CD4-positive, alpha-beta T cell treated with Interleukin-10 for 1 hour (primary cell): Measurements from ENCODE around the gene GNAI2.
A peak's percentile ranks its signal among the peaks of the same experiment; 100 is the strongest.
"Not testable (repeated sequence)": the region's sequence is repeated elsewhere in the genome, so short reads cannot be mapped to it uniquely, and the experiment has no call there.

Experiments
- DNase-seq: peaks from one replicate; pipeline ENCODE4 v3.0.0-alpha.2; 2020

Gene GNAI2

GRCh38 chr3:50246517-50246954 lies 10.5 kb downstream of the GNAI2 start:
- peak; percentile 86 for DNase-seq

DNA sequence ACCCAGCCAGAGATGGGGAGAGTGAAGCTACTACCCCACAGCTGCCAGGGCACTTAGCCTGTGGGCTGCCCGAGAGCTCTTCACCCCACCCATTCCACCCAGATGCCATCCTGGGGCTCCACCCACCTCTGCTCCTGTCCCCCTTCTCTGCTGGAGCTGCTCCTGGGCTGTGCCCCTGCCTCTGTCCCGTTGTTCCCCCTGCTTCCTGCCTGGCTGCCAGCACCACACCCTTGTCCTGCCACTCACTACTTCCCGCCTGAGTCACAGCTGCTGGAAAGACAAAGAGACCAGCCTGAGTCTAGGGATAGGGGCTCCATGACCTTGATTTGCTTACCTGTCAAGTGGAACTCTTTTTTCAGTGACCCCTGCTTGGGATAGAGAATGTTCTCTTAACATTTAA lies 12.4 kb downstream of the GNAI2 start:
- no peak for DNase-seq

GRCh38 chr3:50249457-50249856 lies 13.5 kb downstream of the GNAI2 start:
- no peak for DNase-seq

DNA sequence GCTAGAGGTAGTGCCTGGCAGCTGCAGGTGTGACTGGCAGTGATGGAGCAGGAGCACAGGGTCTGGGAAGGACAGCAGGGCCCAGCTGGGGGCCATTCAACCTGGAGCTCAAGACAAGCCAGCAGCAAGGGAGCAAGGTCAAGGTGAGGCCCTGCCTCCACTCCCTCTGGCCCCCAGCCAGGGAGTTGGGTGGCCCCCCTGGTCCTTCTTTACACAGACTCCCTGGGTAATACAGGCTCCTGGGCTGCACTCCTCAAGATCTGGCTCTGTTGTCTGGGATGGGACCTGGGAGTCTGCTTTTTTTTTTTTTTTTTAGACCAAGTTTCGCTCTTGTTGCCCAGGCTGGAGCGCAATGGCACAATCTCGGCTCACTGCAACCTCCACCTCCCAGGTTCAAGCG lies 14.5 kb downstream of the GNAI2 start:
- DNase-seq = no peak

DNA sequence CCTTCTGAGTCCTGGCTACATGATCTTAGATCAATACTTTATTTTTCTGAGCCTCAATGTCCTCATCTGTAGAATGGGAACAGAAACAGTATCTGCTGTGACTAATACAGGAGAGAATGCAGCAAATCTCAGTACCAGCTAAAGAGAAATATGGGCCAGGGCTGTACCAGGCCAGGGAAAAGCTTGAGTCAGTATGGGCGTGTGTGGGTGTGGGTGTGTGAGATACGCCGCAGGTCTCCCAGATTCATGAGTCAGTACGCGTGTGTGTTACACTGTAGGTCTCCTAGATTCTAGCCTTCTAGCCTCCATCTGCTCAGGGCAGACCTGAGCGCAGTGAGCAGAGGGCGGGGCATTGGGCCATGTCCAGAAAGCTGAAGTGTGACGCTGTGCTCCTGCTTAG lies 15.2 kb downstream of the GNAI2 start:
- DNase-seq = no peak

DNA sequence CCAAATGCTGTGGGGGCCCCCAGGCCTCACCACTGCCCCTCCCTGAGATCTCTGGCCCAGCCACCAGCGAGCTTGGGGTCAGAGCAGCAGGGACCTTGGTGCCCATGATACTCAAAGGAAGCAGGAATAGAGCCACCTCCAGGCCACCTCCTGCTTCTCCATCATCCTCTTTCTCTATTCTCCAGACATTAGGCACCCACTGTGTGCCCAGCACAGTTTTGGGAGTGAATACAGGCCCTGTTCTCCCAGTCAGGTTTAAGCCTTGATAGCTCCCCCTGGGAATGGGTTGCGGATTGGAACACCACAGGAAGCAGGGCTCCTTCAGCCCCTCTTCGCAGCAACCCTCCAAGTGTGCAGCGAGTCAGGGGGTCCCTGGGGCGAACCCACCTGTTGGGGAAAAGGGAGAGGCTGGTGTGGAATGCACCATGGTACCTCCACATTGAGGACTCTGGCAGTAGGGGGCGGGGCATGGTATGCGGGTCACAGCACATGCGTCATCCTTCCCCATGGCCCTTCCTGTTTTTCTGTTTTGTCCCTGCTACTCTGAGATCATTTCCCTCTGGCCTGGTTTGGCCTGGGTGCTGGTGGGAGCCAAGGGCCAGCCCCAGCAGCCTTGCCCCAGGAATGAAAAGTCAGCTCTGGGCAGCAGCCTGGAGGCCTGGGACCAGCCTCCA lies 18.7 kb downstream of the GNAI2 start:
- DNase-seq = no peak

DNA sequence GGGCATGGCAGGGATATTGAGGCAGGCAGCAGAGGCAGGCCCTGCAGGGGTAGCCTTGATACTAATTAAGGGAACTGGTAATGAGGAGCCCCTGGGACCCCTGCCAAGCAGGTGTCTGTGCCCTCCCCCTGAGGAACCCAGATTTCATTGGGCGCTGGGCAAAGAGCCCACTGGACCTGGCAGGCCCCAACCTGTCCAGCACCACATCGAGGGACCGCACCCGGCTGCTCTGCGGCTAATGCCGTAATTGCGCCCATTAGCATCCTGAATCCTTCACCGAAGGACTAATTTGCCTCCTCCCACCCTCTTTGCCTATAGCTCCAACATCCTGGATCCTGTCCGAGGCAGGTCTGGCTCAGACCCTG lies 19.2 kb downstream of the GNAI2 start:
- no peak for DNase-seq

- DNase-seq = peak; percentile 42
Observed at GRCh38 chr3:50256978-50257890, 21.2 kb downstream of the GNAI2 start.

DNA sequence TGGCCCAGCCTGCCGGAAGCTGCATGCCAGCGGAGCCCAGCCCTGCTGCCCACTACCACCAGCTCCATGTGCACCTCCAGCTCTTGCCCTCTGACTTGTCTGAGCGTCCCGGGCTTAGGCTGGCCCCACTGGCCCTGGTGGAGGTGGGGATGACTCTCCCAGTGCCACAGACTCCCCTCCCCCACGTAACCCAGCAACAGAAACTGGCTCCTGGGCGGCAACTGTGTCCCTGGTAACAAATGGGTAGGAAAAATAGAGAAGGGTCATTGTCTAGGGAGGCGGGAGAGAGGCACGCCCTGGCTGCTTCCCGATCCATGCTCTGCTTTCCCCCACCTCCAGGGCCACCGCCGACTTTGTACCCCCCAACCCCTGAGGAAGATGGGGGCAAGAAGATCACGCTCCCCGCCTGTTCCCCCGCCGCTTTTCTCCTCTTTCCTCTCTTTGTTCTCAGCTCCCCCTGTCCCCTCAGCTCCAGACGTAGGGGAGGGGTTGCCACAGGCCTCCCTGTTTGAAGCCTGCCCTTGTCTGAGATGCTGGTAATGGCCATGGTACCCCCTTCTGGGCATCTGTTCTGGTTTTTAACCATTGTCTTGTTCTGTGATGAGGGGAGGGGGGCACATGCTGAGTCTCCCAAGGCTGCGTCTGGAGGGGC lies 22.2 kb downstream of the GNAI2 start:
- no peak for DNase-seq

DNA sequence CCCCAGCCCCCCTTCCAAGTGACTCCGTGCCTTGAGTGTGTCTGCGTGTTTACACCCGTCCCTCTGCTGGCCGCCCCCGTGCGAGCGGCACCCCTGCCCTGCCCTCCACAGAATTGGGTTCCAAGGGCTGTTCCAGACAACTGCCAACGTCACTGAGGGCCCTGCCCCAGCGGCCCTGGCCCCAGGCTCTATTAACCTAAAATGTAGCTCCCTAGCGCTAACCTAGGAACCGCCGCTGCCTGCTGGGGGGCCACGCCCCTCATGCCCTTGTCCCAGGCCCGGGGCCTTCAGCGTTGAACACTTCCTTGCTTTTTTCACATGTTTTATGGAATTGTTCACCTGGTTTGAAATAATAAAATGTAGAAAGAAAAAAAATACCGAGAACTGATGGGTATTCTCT lies 23.0 kb downstream of the GNAI2 start:
- no peak for DNase-seq

DNA sequence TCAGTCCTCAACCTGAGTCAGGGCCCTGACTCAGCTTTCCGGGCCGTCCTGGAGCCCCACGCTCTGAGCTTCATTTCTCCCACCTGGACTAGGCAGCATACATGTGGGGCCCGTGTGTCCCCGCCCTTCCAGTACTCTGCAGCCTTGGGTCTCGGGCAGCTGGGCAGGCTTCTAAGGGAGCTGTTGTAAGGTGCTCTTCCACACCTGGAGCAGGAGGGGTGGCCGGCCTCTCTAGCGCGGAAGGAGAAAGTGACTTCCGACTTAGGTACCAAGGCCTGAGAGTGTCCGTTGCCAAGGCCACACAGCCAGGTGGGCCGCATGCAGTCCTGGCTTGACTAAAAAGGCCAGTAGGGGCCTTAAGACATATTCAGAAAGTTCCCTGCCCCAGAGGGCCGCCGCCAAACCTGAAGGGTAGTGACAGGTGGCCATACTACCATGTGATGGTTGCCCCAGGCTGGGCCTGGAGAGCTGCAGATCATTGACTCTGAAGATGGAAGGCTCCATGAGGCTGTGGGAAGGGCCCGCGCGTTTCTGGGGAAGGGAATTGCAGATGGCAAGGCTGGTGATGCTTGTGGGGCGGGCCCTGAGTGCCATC lies 23.5 kb downstream of the GNAI2 start:
- DNase-seq = no peak

DNA sequence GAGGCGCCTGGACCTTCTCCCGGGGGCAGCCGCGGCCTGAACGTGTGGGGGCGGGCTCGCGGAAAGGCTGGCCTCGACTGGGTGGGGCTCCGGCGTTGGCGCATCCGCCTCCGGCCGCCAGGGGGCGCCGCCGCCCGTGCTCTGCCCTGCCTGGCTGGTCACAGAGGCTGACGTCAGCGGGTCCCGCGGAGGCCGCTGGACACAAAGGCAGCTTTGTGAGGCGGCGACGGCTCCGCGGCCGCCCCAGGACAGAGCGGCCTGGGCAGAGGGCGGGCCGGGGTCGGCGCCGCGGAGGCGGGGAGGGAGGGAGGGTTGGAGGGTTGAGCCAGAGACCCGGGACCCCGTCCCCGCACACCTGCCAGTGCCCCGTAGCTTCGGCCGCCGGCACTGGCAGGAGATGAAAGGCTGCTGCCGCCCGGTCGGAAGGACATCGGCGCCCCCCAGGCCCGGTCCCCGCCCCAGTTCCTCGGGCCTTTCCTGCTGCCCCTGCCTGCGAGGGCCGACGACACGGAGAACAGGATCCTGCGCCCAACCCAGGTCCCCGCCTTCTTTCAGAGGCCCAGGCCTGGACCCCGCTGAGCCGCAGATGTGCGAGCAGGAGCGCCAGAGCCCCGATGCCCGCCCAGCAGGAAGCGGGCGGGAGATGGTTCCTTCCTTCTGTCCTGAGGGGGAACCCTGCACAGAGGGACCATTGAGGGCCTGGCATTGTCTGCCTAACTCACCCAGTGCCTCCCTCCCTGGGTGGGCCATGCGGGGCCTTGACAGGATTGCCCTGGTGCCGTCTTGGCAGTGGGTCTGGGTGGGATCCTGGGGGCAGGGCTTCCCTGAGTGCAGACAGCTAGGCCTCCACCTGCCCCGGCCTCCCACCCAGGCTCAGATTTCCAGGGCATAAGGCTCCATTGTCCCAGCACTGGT lies 24.3 kb downstream of the GNAI2 start:
- DNase-seq = peak; percentile 87

GRCh38 chr3:50260942-50261441 lies 25.0 kb downstream of the GNAI2 start:
- no peak for DNase-seq

DNA sequence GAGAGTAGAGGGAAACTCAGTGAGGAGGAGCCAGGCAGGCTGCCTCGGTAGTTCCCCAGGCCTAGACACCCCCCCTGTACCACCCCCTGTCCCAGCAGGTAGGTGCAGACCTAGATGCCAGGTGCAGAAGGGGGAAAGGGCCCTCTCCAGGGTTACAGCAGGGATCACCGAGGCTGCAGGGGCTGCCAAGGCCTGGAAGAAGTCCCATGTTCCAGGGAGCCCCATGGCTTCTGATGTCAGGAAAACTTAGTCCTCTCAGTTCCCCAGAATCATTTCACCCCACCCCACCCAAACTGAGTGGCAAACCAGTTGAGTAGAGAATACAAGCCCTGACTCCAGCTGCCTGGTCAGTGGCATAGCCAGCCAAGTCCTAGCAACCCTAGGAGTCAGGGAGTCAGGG lies 25.5 kb downstream of the GNAI2 start:
- DNase-seq = no peak

- not testable (repeated sequence) for DNase-seq
Observed at GRCh38 chr3:50262200-50262599, 26.2 kb downstream of the GNAI2 start.

GRCh38 chr3:50262778-50263177 lies 26.8 kb downstream of the GNAI2 start:
- no peak for DNase-seq

DNA sequence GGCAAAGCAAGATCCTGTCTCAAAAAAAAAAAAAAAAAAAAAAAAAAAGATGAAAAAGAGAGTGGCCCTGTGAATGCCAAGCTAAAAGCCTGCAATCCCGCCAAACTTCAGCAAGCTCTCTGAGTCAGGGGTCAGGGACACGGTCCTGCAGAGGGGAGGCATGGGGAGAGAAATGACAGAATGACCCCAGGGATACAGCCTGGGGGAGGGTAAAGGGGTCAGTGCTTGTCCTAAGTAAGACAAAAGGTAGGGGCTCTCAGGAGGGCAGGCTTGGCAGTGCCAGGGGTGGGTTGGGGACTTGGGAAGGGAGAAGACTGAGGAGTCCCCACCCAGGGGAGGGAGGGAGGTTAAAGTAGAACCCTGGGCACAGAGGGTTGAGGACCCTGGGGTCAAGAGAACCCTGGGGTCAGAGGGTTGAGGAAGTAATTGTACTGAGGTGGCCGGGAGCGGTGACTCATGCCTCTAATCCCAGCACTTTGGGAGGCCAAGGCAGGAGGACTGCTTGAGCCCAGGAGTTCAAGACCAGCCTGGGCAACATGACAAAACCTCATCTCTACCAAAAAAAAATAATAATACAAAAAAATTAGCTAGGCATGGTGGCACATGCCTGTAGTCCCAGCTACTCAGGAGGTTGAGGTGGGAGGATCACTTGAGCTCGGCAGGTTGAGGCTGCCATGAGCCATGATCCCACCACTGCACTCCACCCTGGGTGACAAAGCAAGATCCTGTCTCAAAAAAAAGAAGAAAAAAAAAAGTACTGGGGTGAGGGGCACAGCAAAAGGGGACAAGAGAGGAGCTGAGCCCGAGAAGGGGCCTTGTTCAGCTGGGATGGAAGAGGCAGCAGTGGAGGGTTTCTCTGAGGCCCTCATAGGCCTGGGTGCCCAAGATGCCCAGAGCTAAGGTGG lies 27.7 kb downstream of the GNAI2 start:
- no peak for DNase-seq

GRCh38 chr3:50264383-50264963 lies 28.5 kb downstream of the GNAI2 start:
- no peak for DNase-seq

DNA sequence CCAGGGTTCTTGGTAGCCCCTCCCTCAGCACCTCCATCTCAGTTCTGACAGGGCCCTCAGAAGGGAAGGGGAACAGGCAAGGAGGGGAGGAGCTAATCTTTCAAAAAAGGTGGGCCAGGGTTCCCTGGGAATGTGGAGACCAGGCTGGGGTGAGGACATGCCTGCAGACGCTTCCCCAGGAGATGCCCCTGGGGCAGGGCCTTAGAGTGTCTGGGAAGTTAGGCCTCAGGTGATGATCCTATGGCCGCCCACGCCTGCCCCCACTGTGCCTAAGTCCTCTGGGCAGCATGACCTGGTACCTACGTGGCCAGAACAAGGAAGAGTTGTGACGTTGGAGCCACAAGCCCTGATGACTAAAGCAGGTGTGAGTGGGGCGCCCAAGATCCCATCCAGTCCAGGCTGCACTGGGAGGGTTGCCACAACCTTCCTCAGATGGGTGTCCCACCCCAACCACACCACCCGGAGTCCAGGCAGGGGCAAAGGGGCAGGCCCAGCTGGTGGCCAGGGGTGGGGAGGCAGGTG lies 29.0 kb downstream of the GNAI2 start:
- DNase-seq = no peak

GRCh38 chr3:50265571-50265970 lies 29.6 kb downstream of the GNAI2 start:
- no peak for DNase-seq
